ES-I3 (cell line): Measurements from ENCODE around the gene ADAMTS14.

Experiments
- H3K36me3 ChIP-seq: 2 replicates; pipeline ENCODE4 v1.6.1; 2013; ENCODE audit warnings: mild to moderate bottlenecking, low read length, control low read depth, moderate library complexity; ENCODE audit not compliant: insufficient read depth
- H3K4me1 ChIP-seq: 2 replicates; pipeline ENCODE4 v1.6.1; 2013; ENCODE audit warnings: mild to moderate bottlenecking, control low read depth, low read length; ENCODE audit not compliant: insufficient read depth
- H3K9ac ChIP-seq: 2 replicates; pipeline ENCODE4 v1.6.1; 2013; ENCODE audit warnings: low read depth, mild to moderate bottlenecking, low read length, moderate library complexity
- H3K9me3 ChIP-seq: 2 replicates; pipeline ENCODE4 v1.6.1; 2013; ENCODE audit warnings: mild to moderate bottlenecking, low read length, moderate library complexity; ENCODE audit not compliant: control insufficient read depth, insufficient read depth

Gene ADAMTS14

GRCh38 chr10:70729763-70730357, 57.6 kb downstream of the ADAMTS14 start:
- no peaks in the 10 kb centered on the region for H3K9me3 ChIP-seq
- H3K4me1 ChIP-seq = no peaks in the 10 kb centered on the region
- no peak overlapping the region for H3K9ac ChIP-seq
- H3K36me3 ChIP-seq = no peaks in the 10 kb centered on the region

GRCh38 chr10:70730955-70731354, 58.6 kb downstream of the ADAMTS14 start:
- Histone ChIP-seq H3K4me1 (no peaks in the 10 kb centered on the region), H3K9me3 (no peaks in the 10 kb centered on the region), H3K36me3 (no peaks in the 10 kb centered on the region), H3K9ac (no peak overlapping the region)

GRCh38 chr10:70732569-70732968, 60.3 kb downstream of the ADAMTS14 start:
- H3K36me3 ChIP-seq = no peaks in the 10 kb centered on the region
- H3K4me1 ChIP-seq = no peaks in the 10 kb centered on the region
- H3K9ac ChIP-seq = no peak overlapping the region
- H3K9me3 ChIP-seq = no peaks in the 10 kb centered on the region

DNA sequence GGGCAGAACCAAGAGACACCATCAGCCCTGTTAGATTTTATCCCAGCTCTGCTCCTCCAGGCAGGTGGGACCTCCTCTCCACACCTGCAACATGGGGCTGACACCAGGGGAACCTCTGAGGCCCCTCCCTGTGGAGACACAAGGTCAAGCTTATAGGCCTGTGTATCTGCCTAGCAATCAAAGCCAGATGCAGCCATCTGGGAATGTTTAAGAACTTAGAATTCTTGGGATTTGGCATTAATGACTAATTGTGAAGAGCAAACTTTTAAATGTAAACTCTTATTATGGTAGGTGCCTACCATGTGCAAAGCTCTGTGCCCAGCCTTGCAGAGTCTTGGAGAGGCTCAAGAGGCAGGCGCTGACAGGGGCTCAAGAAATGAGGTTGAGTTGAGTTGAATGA, 60.7 kb downstream of the ADAMTS14 start:
- H3K36me3 ChIP-seq = no peaks in the 10 kb centered on the region
- H3K4me1 ChIP-seq = no peaks in the 10 kb centered on the region
- no peak overlapping the region for H3K9ac ChIP-seq
- H3K9me3 ChIP-seq = no peaks in the 10 kb centered on the region

- H3K9ac ChIP-seq = no peak overlapping the region
- H3K9me3 ChIP-seq = no peaks in the 10 kb centered on the region
- no peaks in the 10 kb centered on the region for H3K4me1 ChIP-seq
- H3K36me3 ChIP-seq = no peaks in the 10 kb centered on the region
Observed at GRCh38 chr10:70735161-70735560, 62.9 kb downstream of the ADAMTS14 start.

GRCh38 chr10:70736525-70736924, 64.2 kb downstream of the ADAMTS14 start:
- H3K36me3 ChIP-seq = no peaks in the 10 kb centered on the region
- H3K9ac ChIP-seq = no peak overlapping the region
- no peaks in the 10 kb centered on the region for H3K4me1 ChIP-seq
- no peaks in the 10 kb centered on the region for H3K9me3 ChIP-seq

- H3K4me1 ChIP-seq = no peaks in the 10 kb centered on the region
- H3K9me3 ChIP-seq = no peaks in the 10 kb centered on the region
- H3K9ac ChIP-seq = no peak overlapping the region
- H3K36me3 ChIP-seq = no peaks in the 10 kb centered on the region
Observed at GRCh38 chr10:70737250-70737649, 64.9 kb downstream of the ADAMTS14 start.

DNA sequence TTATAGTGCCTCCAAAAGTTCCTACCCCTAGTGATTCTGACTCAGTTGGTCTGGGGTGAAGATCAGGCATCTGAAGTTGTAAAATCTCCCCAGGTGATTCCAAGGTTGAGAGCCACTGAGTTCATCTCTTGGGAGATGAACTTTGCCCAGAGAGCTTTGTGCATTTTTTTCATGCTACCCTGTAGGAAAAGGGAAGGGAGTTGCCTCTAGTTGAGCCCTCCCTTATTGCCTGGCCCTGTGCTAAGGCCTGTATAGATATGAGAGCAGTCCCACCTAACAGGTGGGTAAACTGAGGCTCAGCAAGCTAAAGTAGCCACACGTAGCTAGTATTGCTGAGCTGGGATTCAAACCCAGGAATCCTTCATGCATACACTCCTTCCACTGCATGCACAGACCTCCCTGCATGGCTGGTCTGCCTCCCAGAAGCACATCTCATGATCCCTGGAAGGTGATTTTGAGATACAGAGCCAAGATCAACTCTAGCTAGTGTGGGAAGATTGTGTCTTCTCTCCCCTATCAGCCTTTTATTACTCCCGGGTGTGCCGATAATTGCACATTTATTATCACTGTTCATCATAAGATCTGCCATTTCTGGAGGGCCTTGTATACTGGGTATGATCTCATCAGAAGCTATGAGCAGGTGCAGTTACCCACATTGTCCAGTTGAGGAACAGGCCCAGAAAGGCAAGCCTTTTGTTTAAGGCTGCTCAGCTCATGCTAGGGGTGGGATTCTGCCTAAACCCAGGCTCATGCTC, 65.9 kb downstream of the ADAMTS14 start:
- H3K36me3 ChIP-seq = no peaks in the 10 kb centered on the region
- no peak overlapping the region for H3K9ac ChIP-seq
- no peaks in the 10 kb centered on the region; the same call in 1 of the 2 replicates for H3K4me1 ChIP-seq
- no peaks in the 10 kb centered on the region for H3K9me3 ChIP-seq

DNA sequence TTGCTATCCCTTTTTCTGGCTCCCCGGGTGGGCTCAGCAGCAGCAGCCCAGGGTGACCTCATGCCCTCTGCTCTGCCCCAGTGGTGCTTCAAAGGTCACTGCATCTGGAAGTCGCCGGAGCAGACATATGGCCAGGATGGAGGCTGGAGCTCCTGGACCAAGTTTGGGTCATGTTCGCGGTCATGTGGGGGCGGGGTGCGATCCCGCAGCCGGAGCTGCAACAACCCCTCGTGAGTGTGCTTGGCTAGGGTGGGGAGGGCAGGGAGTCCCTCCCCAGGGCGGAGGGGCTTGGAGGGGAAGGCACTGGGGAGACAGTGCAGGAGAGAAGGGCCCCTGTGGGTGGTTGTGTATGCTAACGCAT, 66.4 kb downstream of the ADAMTS14 start:
- Histone ChIP-seq H3K36me3 (no peaks in the 10 kb centered on the region), H3K9ac (no peak overlapping the region), H3K9me3 (no peaks in the 10 kb centered on the region), H3K4me1 (no peaks in the 10 kb centered on the region; the same call in 1 of the 2 replicates)

DNA sequence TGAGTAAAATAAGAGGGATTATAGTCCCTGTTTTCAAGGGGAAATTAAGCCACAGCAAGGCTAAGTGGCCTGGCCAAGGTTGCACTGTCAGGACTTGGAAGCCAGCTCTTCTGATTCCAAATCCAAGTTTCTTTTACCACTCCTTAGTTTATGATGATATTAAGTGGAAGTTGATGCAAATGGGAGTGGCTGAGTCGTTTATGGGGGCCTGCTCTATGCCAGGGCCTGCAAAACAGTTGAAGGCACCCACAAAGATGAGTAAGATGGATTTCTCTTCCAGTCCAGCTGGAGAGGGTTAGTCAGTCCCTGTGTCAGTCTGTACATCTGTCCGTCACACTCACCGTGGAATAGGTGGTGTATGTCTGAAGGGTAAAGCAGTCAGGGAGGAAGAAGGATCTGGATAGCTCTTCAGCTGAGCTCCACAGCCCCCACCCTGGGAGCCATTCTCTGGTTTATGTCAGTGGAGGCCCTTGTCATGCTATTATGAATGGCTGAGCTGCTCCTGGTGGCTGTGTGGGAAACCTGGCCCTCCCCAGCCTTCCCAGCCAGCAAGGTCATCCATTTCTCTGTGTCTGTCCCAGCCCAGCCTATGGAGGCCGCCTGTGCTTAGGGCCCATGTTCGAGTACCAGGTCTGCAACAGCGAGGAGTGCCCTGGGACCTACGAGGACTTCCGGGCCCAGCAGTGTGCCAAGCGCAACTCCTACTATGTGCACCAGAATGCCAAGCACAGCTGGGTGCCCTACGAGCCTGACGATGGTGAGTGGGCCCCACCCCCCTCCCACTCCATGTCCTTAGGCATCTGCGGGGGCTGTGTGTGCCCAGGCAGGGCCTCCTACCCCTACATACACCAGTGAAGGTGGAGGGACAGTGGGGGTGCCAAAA, 68.3 kb downstream of the ADAMTS14 start:
- Histone ChIP-seq H3K9me3 (no peaks in the 10 kb centered on the region), H3K36me3 (no peaks in the 10 kb centered on the region), H3K4me1 (no peaks in the 10 kb centered on the region; the same call in 1 of the 2 replicates), H3K9ac (no peak overlapping the region)

DNA sequence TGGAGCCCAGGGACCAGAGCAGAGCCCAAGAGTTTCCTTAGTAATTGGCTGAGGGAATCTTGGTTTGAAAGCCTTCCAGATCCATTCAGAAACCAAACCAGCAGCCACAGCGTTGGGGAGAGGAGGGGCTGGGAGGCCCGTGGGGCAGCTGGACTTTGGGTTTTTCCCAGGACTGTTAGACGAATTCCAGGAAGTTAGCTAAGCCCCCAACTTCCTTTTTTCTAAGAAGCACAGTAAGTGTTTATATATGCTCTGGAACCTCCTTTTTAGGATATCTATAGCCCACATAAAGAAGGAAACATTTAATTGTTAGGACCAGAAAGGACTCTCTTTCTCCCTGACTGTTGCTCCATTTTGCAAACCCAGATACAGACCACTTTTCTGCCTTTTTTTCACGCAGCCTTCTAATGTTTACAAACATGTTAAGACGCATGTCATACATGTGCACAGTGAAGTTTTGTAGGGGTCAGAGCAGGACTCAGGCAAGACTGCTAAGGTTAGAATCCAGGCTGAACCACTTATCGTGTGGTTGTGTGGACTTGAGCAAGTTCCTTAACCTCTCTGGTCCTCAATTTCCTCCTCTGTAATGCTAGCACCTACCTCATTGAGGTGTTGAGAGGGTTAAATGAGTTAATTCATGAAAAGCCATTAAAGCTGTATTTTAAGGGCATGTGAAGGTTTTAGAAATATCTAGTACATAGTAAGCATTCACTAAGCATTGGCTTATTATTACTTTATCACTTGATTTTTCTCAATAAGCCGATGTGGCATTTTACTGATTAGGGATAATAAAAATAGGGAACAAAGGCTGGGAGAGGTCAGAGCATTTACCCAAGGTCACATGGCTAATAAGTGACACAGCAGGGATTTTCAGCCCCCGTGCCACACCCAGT, 70.5 kb downstream of the ADAMTS14 start:
- Histone ChIP-seq H3K36me3 (no peaks in the 10 kb centered on the region), H3K9me3 (no peaks in the 10 kb centered on the region), H3K9ac (no peak overlapping the region), H3K4me1 (no peaks in the 10 kb centered on the region; the same call in 1 of the 2 replicates)

DNA sequence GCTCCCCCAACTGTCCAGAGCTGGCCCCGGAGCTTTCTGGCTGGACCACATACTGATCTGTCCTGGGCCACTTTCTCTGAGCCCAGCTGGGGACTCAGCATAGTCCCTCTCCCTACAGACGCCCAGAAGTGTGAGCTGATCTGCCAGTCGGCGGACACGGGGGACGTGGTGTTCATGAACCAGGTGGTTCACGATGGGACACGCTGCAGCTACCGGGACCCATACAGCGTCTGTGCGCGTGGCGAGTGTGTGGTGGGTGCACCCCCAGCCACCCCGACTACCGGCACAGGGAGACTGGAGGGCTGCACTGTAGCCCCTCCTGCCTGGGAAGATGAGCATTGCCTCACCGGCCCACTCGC, 71.1 kb downstream of the ADAMTS14 start:
- no peaks in the 10 kb centered on the region for H3K9me3 ChIP-seq
- no peaks in the 10 kb centered on the region for H3K36me3 ChIP-seq
- H3K4me1 ChIP-seq = no peaks in the 10 kb centered on the region; the same call in 1 of the 2 replicates
- no peak overlapping the region for H3K9ac ChIP-seq

- H3K4me1 ChIP-seq = no peaks in the 10 kb centered on the region; the same call in 1 of the 2 replicates
- H3K36me3 ChIP-seq = no peaks in the 10 kb centered on the region
- H3K9ac ChIP-seq = no peak overlapping the region
- H3K9me3 ChIP-seq = no peaks in the 10 kb centered on the region
Observed at GRCh38 chr10:70743879-70744278, 71.6 kb downstream of the ADAMTS14 start.

DNA sequence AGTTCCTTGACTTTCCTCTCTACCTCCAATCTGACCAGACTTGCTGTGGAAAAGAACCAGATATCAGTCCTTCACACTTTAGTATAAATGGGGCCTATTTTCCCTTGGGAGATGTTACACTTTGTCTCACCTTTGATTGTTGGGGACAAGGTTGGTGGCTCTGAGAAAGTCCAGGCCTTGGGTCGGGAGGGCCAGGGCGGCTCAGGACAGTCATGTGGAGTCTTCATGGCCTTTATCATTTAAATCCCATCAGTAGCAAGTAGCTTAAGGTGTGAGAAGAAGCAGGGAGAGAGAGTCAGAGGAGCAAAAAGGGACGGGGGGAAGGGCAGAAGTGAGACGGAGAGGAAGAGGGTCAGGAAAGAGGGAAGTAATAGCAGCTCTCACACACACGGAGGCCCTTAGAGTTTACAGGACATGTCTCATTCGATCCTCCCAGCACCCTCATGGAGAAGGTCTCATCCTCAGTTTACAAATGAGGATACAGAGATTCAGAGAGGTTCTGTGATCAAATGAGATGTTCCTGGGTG, 72.4 kb downstream of the ADAMTS14 start:
- Histone ChIP-seq H3K36me3 (no peaks in the 10 kb centered on the region), H3K9me3 (no peaks in the 10 kb centered on the region), H3K9ac (no peak overlapping the region), H3K4me1 (no peaks in the 10 kb centered on the region; the same call in 1 of the 2 replicates)
